Occipital lobe (tissue), 2 donors: Measurements from ENCODE around the gene ELN. TPM values are rescaled to one million over a fixed set of nuclear protein-coding genes. Genes with fewer than 3 reads are reported as not detected.
A peak's percentile ranks its signal among the peaks of the same experiment; 100 is the strongest.
"Not testable (repeated sequence)": the region's sequence is repeated elsewhere in the genome, so short reads cannot be mapped to it uniquely, and the experiment has no call there.

ENCODE experiments used
- DNase-seq: peaks from one replicate; lab custom pipeline; 2025; lab: John Stamatoyannopoulos, UW
- total RNA-seq: library from RNA; depleted of rRNA; stranded (reverse); fragments of >200 nt; gene quantifications from one replicate; pipeline ENCODE4 v1.2.3, GENCODE V29; 2014

ELN gene
- 10.9 TPM for total RNA-seq

GRCh38 chr7:74027683-74028320 is at the start of gene ELN:
ELN (plus strand) TSS chr7:74028173; CDS start chr7:74028188, 15 bp downstream.
- peak; percentile 59 for DNase-seq

GRCh38 chr7:73978661-73979563 is 49.1 kb upstream of the ELN start:
- DNase-seq: no peak

- not testable (repeated sequence) for DNase-seq
Observed at GRCh38 chr7:73979656-73980055, 48.3 kb upstream of the ELN start.

GRCh38 chr7:73980206-73980605 is 47.8 kb upstream of the ELN start:
- DNase-seq: no peak

DNA sequence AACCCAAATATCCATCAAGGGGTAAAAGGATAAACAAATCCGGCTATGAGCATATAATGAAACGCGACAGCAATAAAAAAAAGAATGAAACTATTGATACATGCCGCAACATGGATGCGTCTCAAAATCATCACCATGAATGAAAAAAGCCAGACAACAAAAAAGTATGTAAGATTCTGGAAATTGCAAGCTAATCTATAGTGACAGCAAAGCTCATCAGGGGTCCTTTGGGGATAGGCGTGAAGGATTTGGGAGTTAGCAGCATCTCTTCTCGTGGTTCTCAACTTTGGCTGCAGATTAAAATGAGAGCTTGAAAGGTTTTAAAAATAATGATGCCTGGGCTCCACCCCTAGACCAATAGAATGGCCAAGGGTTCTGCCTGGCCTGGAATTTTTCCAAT is 46.0 kb upstream of the ELN start:
- DNase-seq: no peak

DNA sequence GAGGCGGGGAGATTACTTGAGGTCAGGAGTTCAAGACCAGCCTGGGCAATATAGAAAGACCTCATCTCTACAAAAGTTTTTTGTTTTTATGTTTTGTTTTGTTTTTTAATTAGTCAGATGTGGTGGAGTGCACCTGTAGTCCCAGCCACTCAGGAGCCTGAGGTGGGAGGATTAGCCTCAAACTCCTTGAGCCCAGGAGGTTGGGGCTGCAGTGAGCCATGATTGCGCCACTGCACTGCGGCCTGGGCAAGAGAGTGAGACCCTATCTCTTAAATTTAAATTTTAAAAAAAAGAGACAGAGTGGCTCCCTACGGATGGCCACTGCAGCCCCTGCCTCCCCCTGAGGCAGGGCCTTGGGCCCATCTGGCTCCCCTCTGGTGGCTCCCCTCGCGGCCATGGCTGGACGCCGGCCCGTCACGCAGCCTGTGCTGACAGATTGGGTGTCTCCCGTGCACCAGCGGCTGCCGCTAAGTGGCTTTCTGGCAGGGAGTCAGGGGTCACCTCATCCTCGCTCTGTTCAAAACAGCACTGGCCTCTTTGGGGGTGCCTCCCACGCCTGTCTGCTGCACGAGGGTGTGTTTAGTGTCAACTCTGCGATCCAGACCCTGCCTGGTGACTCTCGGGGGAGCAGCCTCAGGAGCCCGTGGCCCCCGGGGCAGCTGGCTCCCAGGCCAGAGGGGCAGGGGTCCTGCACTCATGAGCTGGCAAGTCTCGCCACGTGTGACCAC is 44.4 kb upstream of the ELN start:
- DNase-seq: no peak

DNA sequence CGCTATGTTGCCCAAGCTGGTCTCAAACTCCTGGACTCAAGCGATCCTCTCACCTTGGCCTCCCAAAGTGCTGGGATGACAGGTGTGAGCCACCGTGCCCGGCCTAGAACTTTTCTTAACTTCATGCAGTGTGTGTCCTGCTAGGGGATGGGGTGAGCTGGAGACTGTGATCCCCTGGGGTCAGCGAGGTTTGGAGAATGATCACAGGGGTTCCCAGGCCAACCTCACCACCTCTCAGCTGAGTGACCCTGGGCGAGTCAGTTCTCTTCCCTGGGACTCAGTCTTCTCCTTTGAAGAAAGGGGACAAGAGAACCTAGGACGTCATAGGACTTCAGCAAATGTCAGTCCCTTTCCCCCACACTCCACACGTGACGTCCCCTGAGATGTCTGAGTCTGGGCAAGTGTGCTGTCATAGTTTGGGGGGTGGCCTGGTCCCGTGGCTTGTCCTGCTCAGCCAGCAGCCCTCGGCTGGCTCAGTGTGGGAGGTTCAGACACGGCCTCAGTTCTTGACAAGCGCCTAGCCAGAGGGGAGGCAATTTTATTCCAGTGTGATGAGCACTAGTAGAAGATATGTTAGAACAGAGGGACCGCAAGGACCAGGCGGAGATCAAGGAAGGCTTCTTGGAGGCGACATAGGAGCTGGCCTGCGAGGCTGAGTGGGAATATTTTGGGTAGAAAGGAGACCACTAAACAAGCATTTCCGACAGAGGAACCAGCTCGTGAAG is 43.3 kb upstream of the ELN start:
- no peak for DNase-seq

DNA sequence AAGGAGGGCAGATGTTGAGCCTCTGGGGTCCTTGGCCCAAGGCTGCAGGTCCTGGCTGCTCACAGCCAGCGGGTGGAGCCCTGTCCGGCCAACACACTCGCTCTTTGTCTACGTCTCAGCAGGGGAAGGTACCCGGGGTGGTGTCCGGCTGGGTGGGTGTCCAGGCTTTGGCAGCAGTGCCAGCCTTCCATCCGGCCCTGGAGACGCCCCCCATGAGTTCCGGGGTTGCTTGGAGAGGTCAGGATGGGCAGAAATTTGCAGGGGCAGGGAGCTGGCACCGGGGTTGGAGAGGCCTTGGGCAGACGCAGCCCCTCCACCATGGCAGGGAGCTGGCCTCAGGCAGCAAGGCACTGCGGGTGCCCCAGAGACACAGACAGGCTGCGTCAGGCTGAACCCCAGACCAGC is 42.2 kb upstream of the ELN start:
- DNase-seq: no peak

- no peak for DNase-seq
Observed at GRCh38 chr7:73986158-73986631, 41.8 kb upstream of the ELN start.

DNA sequence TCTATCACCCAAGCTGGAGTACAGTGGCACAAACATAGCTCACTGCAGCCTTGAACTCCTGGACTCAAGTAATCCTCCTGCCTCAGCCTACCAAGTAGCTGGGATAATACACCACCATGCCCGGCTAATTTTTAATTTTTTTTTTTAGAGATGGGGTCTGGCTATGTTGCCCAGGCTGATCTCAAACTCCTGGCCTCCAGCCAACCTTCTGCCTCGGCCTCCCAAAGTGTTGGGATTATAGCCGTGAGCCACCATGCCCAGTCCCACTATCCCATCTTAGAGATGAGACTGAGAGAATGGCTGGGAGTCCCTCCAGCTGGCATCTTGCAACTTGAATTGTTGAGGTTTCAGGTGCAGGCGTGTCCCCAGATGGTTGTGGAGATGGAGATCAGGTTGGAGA is 40.7 kb upstream of the ELN start:
- no peak for DNase-seq

GRCh38 chr7:73988197-73988596 is 39.8 kb upstream of the ELN start:
- peak; percentile 40 for DNase-seq

GRCh38 chr7:73991522-73992100 is 36.4 kb upstream of the ELN start:
- DNase-seq: no peak

GRCh38 chr7:73992101-73992562 is 35.8 kb upstream of the ELN start:
- DNase-seq: no peak

GRCh38 chr7:73994023-73994422 is 34.0 kb upstream of the ELN start:
- DNase-seq: no peak

DNA sequence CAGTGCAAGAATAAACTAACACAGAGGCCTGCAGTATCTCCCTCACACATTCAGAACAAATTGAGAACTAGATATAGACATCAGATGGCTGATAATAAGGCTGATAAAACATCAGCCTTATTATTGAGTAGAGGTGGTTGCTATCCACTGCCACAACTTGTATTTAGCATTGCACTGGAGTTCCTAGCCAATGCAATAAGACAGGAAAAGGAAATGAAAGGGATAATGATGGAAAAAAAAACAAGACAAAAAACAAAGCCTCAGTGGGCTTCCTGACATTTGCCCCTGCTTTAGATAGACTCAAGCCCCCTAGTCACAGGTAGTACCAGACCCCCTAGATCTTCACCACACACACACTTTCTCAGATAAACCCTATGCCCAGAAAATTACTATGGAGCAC is 33.2 kb upstream of the ELN start:
- DNase-seq: no peak

GRCh38 chr7:73995330-73995729 is 32.6 kb upstream of the ELN start:
- DNase-seq: no peak

- DNase-seq: no peak
Observed at GRCh38 chr7:73995821-73996511, 32.0 kb upstream of the ELN start.

- no peak for DNase-seq
Observed at GRCh38 chr7:73997056-73997455, 30.9 kb upstream of the ELN start.

DNA sequence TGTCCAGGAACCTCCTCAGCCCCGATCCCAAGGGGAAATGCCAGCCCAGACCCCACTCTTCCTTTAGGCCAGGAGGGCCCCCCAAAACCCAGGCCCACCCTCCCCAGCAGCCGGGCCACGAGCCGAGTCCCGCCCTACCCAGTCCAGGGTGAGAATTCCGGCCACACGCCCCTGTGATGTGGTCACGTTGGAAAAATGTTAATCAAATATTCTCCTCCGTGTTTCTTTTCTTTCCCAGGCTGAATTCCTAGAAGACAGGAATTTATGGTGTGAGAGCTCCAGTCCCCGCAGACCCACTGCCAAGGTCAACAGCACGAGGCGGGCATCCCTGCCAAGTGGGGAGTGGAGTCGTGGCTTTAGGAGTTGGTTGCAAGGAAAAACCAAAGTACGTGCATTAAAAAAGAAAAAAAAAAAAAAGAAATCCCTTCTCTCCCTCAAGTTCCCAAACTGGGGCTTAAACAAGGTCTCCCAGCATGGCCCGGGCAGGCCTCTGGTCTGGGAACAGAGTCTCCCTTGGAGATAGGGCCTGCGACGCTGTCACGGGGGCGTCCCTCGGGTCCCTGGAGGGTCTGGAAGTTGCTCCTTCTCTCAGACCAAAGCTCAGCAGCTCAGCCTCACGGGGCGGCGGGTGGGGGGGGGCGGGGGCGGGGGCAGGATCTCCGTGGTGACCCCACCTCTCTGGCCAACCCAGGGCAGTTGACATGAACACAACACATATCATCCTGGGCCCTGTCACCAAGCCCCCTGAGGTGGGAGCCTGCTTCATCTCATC is 28.1 kb upstream of the ELN start:
- no peak for DNase-seq
